ENCODE results near the gene STT3B.
A peak's percentile ranks its signal among the peaks of the same experiment; 100 is the strongest.

Gene STT3B

DNA sequence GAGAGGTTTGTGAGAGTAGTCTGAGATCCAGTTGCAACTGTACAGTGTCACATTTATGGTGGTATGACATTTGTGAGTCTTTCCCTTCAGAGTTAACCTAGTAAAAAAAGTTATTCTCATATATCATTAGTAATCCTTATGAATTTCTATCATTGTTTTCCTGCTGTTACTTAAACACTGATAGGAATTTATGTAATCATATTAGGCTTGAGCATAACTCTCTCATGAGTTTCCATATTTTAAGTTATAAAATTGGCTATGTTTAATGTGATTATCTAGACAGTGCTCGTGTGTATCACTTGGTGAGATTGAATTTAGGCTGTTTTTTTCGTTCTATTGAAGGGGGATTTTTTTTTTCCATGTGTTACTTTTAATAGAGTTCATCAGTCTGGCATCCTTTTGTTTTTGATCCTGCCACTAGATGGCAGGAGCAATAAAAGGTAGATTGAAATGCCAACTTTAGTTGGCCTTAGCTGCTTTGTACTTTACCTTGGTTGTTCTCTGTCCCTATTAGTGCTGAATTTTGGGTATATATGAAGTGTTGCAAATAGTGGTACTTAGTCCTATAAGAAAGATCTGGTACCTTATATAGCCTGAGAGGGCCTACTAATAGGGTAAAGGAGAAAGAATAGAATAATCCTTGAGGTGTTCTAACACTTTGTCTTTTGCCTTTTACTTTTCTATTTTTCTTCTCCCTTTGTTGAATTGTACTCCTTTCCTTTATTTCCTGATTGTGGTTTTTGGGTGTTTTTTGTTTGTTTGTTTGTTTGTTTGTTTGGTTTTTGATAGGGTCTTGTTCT is 17.9 kb downstream of the STT3B start:
- Histone ChIP-seq H3K27ac (ENCODE audit: extremely low read depth, low read depth, low read length) (no peak overlapping the region), H3K9me3 (ENCODE audit: control insufficient read depth, insufficient read depth, low read depth, low read length) (no peaks in the 10 kb centered on the region), H3K4me1 (ENCODE audit: control insufficient read depth, insufficient read depth, low read length) (peaks cover 6% of the 10 kb centered on the region), H3K36me3 (ENCODE audit: control insufficient read depth in 2 of 2, insufficient read depth in 1 of 2, low read length in 2 of 2) (no peaks in the 10 kb centered on the region), H3K4me3 (ENCODE audit: low read depth, low read length) (no peak overlapping the region)
- TF ChIP-seq ZNF777 (tag by site-specific recombination; IDR thresholded peaks at IDR 0.05; ENCODE audit: borderline replicate concordance) (no peak), ZNF146 (tag by site-specific recombination; IDR thresholded peaks at IDR 0.05) (no peak), ZNF10 (tag by site-specific recombination; IDR thresholded peaks at IDR 0.05) (0 out of 2 replicates have a peak, but pooled peaks have one; percentile 12), ZNF654 (tag by site-specific recombination; IDR thresholded peaks at IDR 0.05; ENCODE audit: low read depth) (peak; percentile 41), ZNF2 (tag by site-specific recombination; IDR thresholded peaks at IDR 0.05) (0 out of 2 replicates have a peak, but pooled peaks have one; percentile 34)
- TF ChIP-seq, protein P1, sequence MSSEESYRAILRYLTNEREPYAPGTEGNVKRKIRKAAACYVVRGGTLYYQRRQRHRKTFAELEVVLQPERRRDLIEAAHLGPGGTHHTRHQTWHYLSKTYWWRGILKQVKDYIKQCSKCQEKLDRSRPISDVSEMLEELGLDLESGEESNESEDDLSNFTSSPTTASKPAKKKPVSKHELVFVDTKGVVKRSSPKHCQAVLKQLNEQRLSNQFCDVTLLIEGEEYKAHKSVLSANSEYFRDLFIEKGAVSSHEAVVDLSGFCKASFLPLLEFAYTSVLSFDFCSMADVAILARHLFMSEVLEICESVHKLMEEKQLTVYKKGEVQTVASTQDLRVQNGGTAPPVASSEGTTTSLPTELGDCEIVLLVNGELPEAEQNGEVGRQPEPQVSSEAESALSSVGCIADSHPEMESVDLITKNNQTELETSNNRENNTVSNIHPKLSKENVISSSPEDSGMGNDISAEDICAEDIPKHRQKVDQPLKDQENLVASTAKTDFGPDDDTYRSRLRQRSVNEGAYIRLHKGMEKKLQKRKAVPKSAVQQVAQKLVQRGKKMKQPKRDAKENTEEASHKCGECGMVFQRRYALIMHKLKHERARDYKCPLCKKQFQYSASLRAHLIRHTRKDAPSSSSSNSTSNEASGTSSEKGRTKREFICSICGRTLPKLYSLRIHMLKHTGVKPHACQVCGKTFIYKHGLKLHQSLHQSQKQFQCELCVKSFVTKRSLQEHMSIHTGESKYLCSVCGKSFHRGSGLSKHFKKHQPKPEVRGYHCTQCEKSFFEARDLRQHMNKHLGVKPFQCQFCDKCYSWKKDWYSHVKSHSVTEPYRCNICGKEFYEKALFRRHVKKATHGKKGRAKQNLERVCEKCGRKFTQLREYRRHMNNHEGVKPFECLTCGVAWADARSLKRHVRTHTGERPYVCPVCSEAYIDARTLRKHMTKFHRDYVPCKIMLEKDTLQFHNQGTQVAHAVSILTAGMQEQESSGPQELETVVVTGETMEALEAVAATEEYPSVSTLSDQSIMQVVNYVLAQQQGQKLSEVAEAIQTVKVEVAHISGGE (tag by site-specific recombination; conservative IDR thresholded peaks at IDR 0.05; ENCODE audit: low read depth): 0 out of 2 replicates have a peak, but pooled peaks have one; percentile 12
- ChIA-PET CTCF (interaction anchor here (0.6 to 1.1 kb wide), 8 partner anchors 9 to 145 kb away, joined by 3 to 5 read pairs (median 3); no protein-coding TSS in a partner anchor), POLR2A (no interaction called here)

DNA sequence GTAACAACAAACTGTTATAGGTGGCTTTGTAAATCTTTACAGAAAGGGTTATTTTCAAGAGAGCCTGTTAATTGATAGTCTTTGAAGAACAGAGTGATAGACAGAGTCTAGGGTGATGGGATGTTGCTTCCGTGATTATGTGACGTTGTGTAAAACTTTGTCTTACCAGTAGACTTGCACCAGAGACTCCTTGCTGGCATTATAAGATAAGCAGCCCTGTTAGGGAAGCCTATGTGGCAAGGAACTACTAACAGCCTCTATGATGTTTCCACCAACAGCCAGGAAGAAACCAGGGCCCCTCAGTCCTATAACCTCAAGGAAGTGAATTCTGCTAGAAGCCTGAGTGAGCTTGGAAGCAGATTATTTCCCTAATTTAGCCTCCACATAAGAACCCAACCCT is 18.9 kb downstream of the STT3B start:
- TF ChIP-seq ZBTB1 (tag by site-specific recombination; IDR thresholded peaks at IDR 0.05) (no peak), ZNF184 (tag by site-specific recombination; IDR thresholded peaks at IDR 0.05) (no peak), BCL11B (tag by site-specific recombination; IDR thresholded peaks at IDR 0.05; ENCODE audit: low read depth) (no peak), ZNF521 (tag by site-specific recombination; IDR thresholded peaks at IDR 0.05) (no peak), KLF16 (tag by site-specific recombination; IDR thresholded peaks at IDR 0.05) (no peak), ZBTB48 (tag by site-specific recombination; IDR thresholded peaks at IDR 0.05) (no peak), EGR2 (tag by site-specific recombination; IDR thresholded peaks at IDR 0.05; ENCODE audit: low read depth) (no peak), GLI2 (tag by site-specific recombination; IDR thresholded peaks at IDR 0.05; ENCODE audit: borderline replicate concordance, low read depth) (no peak), ZNF768 (tag by site-specific recombination; IDR thresholded peaks at IDR 0.05) (no peak), MZF1 (tag by site-specific recombination; IDR thresholded peaks at IDR 0.05; ENCODE audit: borderline replicate concordance) (no peak), ZNF174 (tag by site-specific recombination; IDR thresholded peaks at IDR 0.05) (no peak), MYNN (tag by site-specific recombination; IDR thresholded peaks at IDR 0.05; ENCODE audit: borderline replicate concordance) (no peak), ZNF510 (tag by site-specific recombination; IDR thresholded peaks at IDR 0.05; ENCODE audit: insufficient replicate concordance) (no peak)
- H3K9me3 ChIP-seq (ENCODE audit: control insufficient read depth, insufficient read depth, low read depth, low read length): no peaks in the 10 kb centered on the region
- H3K4me3 ChIP-seq (ENCODE audit: low read depth, low read length): no peak overlapping the region
- no peaks in the 10 kb centered on the region; the same call in 1 of the 2 replicates for H3K4me1 ChIP-seq (ENCODE audit: control insufficient read depth, insufficient read depth, low read length)
- ChIA-PET POLR2A (no interaction called here), CTCF (interaction anchor here (0.9 to 1.1 kb wide), 3 partner anchors 11 to 144 kb away, joined by 3 to 5 read pairs (median 4); no protein-coding TSS in a partner anchor)
- H3K36me3 ChIP-seq (ENCODE audit: control insufficient read depth in 2 of 2, insufficient read depth in 1 of 2, low read length in 2 of 2): no peaks in the 10 kb centered on the region
- H3K27ac ChIP-seq (ENCODE audit: extremely low read depth, low read depth, low read length): no peak overlapping the region

All from HEK293 (cell line).